ENCODE measurements around the gene ADGRG3. TPM values are rescaled to one million over a fixed set of nuclear protein-coding genes. Genes with fewer than 3 reads are reported as not detected.

Gene ADGRG3
- total and polyA plus RNA-seq, 4 donors: 0.08 to 3.9 (median 0.54) TPM

DNA sequence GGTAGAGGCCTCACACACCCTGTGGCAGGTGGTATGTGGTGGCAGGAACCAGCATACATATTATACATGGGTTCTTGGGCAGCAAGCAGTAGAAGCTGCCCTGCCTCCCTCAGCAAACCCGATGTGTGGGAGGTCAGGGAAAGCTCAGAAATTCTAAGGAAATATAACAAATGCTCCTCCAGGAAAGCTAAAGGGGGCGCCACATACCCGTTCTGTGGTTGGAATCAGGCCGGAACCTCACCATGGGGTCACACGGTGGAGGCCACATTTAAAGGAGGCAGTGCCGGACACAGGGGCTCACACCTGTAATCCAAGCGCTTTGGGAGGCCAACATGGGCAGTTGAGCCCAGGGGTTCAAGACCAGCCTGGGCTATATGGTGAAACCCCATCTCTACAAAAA lies 55.1 kb downstream of the ADGRG3 start:
- Histone ChIP-seq H3K9me3 (ENCODE audit: control insufficient read depth, low read length) (no peaks in the 10 kb centered on the region), H3K36me3 (ENCODE audit: control insufficient read depth in 1 of 2, insufficient read depth in 2 of 2, low read length in 1 of 2) (no peaks in the 10 kb centered on the region), H3K4me3 (ENCODE audit: low read length in 2 of 2) (no peak overlapping the region), H3K4me1 (ENCODE audit: control insufficient read depth in 1 of 2, insufficient read depth in 2 of 2, low read length in 2 of 2) (no peaks in the 10 kb centered on the region), H3K27me3 (ENCODE audit: control insufficient read depth in 1 of 2, insufficient read depth in 2 of 2, low read length in 1 of 2) (no peaks in the 10 kb centered on the region), H3K27ac (ENCODE audit: low read depth in 1 of 2, low read length in 2 of 2) (no peak overlapping the region)
- WGBS, 2 donors: 74 to 80% methylated on average over 7 of the region's 7 CpGs
- intact Hi-C loops (cut with DNase I): loop anchor here in 1 of 2 donors (10.0 kb wide), 1 partner anchor 148 kb away; no protein-coding TSS in a partner anchor
- DNase-seq (peak in 1 of 2 donors; percentile 65), ATAC-seq (ENCODE audit: low FRiP score) (no peak)

DNA sequence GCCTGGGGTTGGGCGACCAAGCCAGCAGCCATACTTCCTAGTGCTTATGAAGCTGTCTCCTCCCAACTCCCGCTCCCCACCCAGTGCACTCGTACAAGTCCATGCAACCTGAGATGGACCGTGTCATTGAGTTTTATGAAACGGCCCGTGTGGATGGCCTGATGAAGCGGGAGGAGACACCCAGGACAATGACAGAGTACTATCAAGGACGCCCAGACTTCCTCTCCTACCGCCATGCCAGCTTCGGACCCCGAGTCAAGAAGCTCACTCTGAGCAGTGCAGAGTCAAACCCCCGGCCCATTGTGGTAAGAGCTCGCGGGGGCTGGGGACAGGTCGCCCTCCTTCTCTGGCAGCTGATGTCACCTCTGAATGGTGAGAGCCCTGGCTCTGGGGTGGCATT lies 56.4 kb downstream of the ADGRG3 start:
- no peaks in the 10 kb centered on the region for H3K9me3 ChIP-seq (ENCODE audit: control insufficient read depth, low read length)
- no peaks in the 10 kb centered on the region for H3K4me1 ChIP-seq (ENCODE audit: control insufficient read depth in 1 of 2, insufficient read depth in 2 of 2, low read length in 2 of 2)
- ATAC-seq (ENCODE audit: low FRiP score): no peak

DNA sequence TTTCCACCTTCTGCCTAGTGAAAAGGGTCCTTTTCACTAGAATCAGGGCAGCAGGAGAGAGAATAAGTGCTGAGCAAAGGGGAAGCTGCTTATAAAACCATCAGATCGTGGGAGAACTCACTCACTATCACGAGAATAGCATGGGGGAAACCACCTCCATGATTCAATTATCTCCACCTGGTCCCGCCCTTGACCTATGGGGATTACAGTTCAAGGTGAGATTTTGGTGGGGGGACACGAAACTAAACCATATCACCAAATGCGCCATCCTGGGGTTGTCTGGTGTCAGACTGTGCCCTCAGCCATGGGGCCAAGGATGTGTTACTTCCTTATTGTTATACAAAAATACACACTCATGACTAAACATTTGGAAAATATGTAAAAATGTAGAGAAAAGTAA lies 57.0 kb downstream of the ADGRG3 start:
- no peaks in the 10 kb centered on the region for H3K9me3 ChIP-seq (ENCODE audit: control insufficient read depth, low read length)
- H3K27me3 ChIP-seq (ENCODE audit: control insufficient read depth in 1 of 2, insufficient read depth in 2 of 2, low read length in 1 of 2): no peaks in the 10 kb centered on the region
- ATAC-seq (ENCODE audit: low FRiP score) (no peak), DNase-seq (peak in 1 of 2 donors; percentile 20)
- no peak overlapping the region for H3K27ac ChIP-seq (ENCODE audit: low read depth in 1 of 2, low read length in 2 of 2)
- no peaks in the 10 kb centered on the region for H3K4me1 ChIP-seq (ENCODE audit: control insufficient read depth in 1 of 2, insufficient read depth in 2 of 2, low read length in 2 of 2)
- no peak overlapping the region for H3K4me3 ChIP-seq (ENCODE audit: low read length in 2 of 2)
- WGBS, 2 donors: 76 to 78% methylated on average over 5 of the region's 5 CpGs
- intact Hi-C loops (cut with DNase I): loop anchor here in 1 of 2 donors (10.0 kb wide), 1 partner anchor 150 kb away; no protein-coding TSS in a partner anchor
- H3K36me3 ChIP-seq (ENCODE audit: control insufficient read depth in 1 of 2, insufficient read depth in 2 of 2, low read length in 1 of 2): no peaks in the 10 kb centered on the region

More for the DNA sequence above, 56.4 kb downstream of the ADGRG3 start:
- WGBS, 2 donors: 83 to 85% methylated on average over 15 of the region's 15 CpGs
- Histone ChIP-seq H3K4me3 (ENCODE audit: low read length in 2 of 2) (no peak overlapping the region), H3K27ac (ENCODE audit: low read depth in 1 of 2, low read length in 2 of 2) (no peak overlapping the region), H3K36me3 (ENCODE audit: control insufficient read depth in 1 of 2, insufficient read depth in 2 of 2, low read length in 1 of 2) (no peaks in the 10 kb centered on the region), H3K27me3 (ENCODE audit: control insufficient read depth in 1 of 2, insufficient read depth in 2 of 2, low read length in 1 of 2) (no peaks in the 10 kb centered on the region)
- intact Hi-C loops (cut with DNase I): loop anchor here in 1 of 2 donors (10.0 kb wide), 1 partner anchor 150 kb away; no protein-coding TSS in a partner anchor
- peak in 1 of 2 donors; percentile 67 for DNase-seq

DNA sequence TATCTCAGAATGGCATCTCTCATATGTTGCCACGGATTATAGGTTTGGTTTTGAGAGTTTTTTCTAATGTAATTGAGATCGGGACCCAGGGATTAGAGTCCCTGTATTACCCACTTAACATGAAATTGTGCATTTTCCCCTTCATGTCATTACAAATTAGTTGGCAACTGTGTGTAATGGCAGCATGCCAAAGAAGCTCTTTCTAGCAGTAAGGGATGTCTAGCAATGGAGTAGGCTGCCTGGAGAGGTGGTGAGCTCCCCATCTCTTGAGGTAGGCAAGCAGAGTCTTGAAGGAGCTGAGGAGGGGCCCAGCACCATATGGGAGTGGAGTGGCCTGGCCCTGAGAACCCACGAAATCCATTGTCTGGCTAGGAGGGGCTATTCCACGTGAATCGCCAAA lies 57.4 kb downstream of the ADGRG3 start:
- Histone ChIP-seq H3K27me3 (ENCODE audit: control insufficient read depth in 1 of 2, insufficient read depth in 2 of 2, low read length in 1 of 2) (no peaks in the 10 kb centered on the region), H3K36me3 (ENCODE audit: control insufficient read depth in 1 of 2, insufficient read depth in 2 of 2, low read length in 1 of 2) (no peaks in the 10 kb centered on the region), H3K9me3 (ENCODE audit: control insufficient read depth, low read length) (no peaks in the 10 kb centered on the region), H3K4me1 (ENCODE audit: control insufficient read depth in 1 of 2, insufficient read depth in 2 of 2, low read length in 2 of 2) (no peaks in the 10 kb centered on the region), H3K27ac (ENCODE audit: low read depth in 1 of 2, low read length in 2 of 2) (no peak overlapping the region), H3K4me3 (ENCODE audit: low read length in 2 of 2) (no peak overlapping the region)
- 73 to 78% methylated on average over 5 of the region's 5 CpGs for WGBS, 2 donors
- intact Hi-C loops (cut with DNase I): loop anchor here in 1 of 2 donors (10.0 kb wide), 1 partner anchor 151 kb away; no protein-coding TSS in a partner anchor
- ATAC-seq (ENCODE audit: low FRiP score) (no peak), DNase-seq (no peak)

DNA sequence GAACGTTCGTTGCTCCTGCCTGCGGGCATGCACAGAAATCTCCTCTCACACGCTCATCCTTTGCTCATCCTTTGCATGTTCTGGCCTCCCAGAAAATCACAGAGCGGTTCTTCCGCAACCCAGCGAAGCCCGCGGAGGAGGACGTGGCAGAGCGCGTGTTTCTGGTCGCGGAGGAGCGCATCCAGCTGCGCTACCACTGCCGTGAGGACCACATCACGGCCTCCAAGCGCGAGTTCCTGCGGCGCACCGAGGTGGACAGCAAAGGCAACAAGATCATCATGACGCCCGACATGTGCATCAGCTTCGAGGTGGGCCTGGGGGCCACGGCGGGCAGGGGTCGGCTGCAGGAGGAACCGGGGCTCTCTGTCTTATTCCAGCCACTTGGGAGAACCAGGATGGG lies 57.9 kb downstream of the ADGRG3 start:
- 90 to 91% methylated on average over 30 of the region's 30 CpGs for WGBS, 2 donors
- H3K27me3 ChIP-seq (ENCODE audit: control insufficient read depth in 1 of 2, insufficient read depth in 2 of 2, low read length in 1 of 2): no peaks in the 10 kb centered on the region
- DNase-seq: peak in 1 of 2 donors; percentile 64
- no peaks in the 10 kb centered on the region for H3K4me1 ChIP-seq (ENCODE audit: control insufficient read depth in 1 of 2, insufficient read depth in 2 of 2, low read length in 2 of 2)
- H3K36me3 ChIP-seq (ENCODE audit: control insufficient read depth in 1 of 2, insufficient read depth in 2 of 2, low read length in 1 of 2): no peaks in the 10 kb centered on the region
- no peaks in the 10 kb centered on the region for H3K9me3 ChIP-seq (ENCODE audit: control insufficient read depth, low read length)
- no peak overlapping the region for H3K4me3 ChIP-seq (ENCODE audit: low read length in 2 of 2)
- no peak overlapping the region for H3K27ac ChIP-seq (ENCODE audit: low read depth in 1 of 2, low read length in 2 of 2)
- no peak for ATAC-seq (ENCODE audit: low FRiP score)
- intact Hi-C loops (cut with DNase I): loop anchor here in 1 of 2 donors (10.0 kb wide), 1 partner anchor 151 kb away; no protein-coding TSS in a partner anchor

DNA sequence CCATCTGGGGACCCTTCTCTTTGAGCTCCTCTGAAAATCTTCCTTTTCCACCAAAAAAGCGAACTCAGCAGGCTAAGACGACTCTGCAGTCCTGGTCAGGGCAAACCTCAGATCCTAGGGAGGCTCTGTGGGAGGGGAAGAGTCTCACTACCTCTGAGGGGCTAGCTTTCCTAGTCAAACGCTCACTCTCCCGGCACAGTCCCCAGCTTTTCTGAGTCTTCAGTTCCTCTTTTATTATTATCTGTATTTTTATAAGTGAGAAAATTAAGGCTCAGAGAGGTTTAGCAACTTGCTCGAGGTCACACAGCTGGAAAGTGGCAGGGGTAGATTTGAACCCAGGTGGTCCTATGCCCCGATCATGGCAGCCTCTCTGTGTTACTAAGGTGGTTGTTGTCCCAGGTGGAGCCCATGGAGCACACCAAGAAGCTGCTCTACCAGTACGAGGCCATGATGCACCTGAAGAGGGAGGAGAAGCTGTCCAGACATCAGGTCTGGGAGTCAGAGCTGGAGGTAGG lies 58.4 kb downstream of the ADGRG3 start:
- Histone ChIP-seq H3K36me3 (ENCODE audit: control insufficient read depth in 1 of 2, insufficient read depth in 2 of 2, low read length in 1 of 2) (no peaks in the 10 kb centered on the region), H3K4me3 (ENCODE audit: low read length in 2 of 2) (no peak overlapping the region), H3K27me3 (ENCODE audit: control insufficient read depth in 1 of 2, insufficient read depth in 2 of 2, low read length in 1 of 2) (no peaks in the 10 kb centered on the region), H3K9me3 (ENCODE audit: control insufficient read depth, low read length) (no peaks in the 10 kb centered on the region), H3K27ac (ENCODE audit: low read depth in 1 of 2, low read length in 2 of 2) (no peak overlapping the region), H3K4me1 (ENCODE audit: control insufficient read depth in 1 of 2, insufficient read depth in 2 of 2, low read length in 2 of 2) (no peaks in the 10 kb centered on the region)
- DNase-seq (peak in 1 of 2 donors; percentile 22), ATAC-seq (ENCODE audit: low FRiP score) (no peak)
- 75 to 85% methylated on average over 7 of the region's 7 CpGs for WGBS, 2 donors
- intact Hi-C loops (cut with DNase I): loop anchor here in 1 of 2 donors (10.0 kb wide), 1 partner anchor 152 kb away; no protein-coding TSS in a partner anchor

DNA sequence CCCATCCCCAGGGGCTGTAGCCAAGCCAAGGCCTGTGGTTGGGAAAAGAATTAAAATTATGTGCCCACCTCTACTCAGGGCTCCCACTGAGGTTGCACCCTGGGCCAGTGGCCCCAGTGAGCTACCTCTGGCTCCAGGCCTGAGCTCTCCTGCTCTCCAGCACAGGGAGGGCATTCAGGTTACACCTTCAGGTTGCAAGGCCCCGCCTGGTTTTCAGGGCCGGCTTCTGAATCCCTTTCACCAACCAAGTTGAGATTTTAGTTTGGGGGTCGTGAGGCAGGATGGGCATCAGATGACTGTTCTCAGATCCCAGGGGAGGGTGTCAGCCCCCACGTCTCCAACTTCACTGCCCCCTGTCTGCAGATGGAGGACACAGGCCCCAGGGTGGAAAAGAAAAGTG lies 59.5 kb downstream of the ADGRG3 start:
- no peak for ATAC-seq (ENCODE audit: low FRiP score)
- Histone ChIP-seq H3K27ac (ENCODE audit: low read depth in 1 of 2, low read length in 2 of 2) (no peak overlapping the region), H3K4me1 (ENCODE audit: control insufficient read depth in 1 of 2, insufficient read depth in 2 of 2, low read length in 2 of 2) (no peaks in the 10 kb centered on the region), H3K4me3 (ENCODE audit: low read length in 2 of 2) (no peak overlapping the region), H3K9me3 (ENCODE audit: control insufficient read depth, low read length) (no peaks in the 10 kb centered on the region), H3K27me3 (ENCODE audit: control insufficient read depth in 1 of 2, insufficient read depth in 2 of 2, low read length in 1 of 2) (no peaks in the 10 kb centered on the region), H3K36me3 (ENCODE audit: control insufficient read depth in 1 of 2, insufficient read depth in 2 of 2, low read length in 1 of 2) (no peaks in the 10 kb centered on the region)
- 63 to 64% methylated on average over 4 of the region's 4 CpGs for WGBS, 2 donors
- DNase-seq: peak in 1 of 2 donors; percentile 7
- intact Hi-C loops (cut with DNase I): loop anchor here in 1 of 2 donors (10.0 kb wide), 1 partner anchor 153 kb away; no protein-coding TSS in a partner anchor

DNA sequence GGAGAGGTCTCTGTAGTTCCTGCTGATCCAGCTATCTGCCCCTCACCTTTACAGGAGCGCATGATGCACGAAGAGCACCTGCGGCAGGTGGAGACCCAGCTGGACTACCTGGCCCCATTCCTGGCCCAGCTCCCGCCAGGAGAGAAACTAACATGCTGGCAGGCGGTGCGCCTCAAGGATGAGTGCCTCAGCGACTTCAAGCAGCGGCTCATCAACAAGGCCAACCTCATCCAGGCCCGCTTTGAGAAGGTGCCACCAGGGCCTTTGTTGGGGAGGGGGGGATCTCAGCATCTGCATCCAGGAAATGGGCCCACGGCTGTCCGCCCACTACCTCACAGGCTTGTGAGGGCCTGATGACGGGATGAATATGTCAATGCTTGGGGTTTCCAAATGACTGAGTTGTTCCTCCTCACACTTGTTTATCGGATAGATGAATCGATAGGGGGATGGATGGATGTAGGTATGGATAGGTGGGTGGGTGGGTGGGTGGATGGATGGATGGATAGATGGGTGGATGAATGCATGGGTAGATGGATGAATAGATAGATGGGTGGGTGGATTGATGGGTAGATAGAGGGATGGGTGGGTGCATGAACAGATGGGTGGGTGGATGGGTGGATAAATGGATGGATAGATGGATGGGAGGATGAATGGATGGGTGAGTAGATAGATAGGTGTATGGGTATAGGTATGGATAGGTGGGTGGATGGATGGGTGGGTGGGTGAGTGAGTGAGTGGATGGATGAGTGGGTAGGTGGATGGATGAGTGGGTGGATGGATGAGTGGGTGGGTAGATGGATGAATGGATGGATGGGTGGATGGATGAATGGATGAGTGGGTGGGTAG lies 60.5 kb downstream of the ADGRG3 start:
- peak in 1 of 2 donors; percentile 49 for DNase-seq
- Histone ChIP-seq H3K4me1 (ENCODE audit: control insufficient read depth in 1 of 2, insufficient read depth in 2 of 2, low read length in 2 of 2) (no peaks in the 10 kb centered on the region), H3K27ac (ENCODE audit: low read depth in 1 of 2, low read length in 2 of 2) (no peak overlapping the region), H3K36me3 (ENCODE audit: control insufficient read depth in 1 of 2, insufficient read depth in 2 of 2, low read length in 1 of 2) (no peaks in the 10 kb centered on the region), H3K4me3 (ENCODE audit: low read length in 2 of 2) (no peak overlapping the region), H3K27me3 (ENCODE audit: control insufficient read depth in 1 of 2, insufficient read depth in 2 of 2, low read length in 1 of 2) (no peaks in the 10 kb centered on the region), H3K9me3 (ENCODE audit: control insufficient read depth, low read length) (no peaks in the 10 kb centered on the region)
- intact Hi-C loops (cut with DNase I): loop anchor here in 1 of 2 donors (10.0 kb wide), 1 partner anchor 154 kb away; no protein-coding TSS in a partner anchor
- no peak for ATAC-seq (ENCODE audit: low FRiP score)
- 95 to 98% methylated on average over 14 of the region's 14 CpGs for WGBS, 2 donors

Measured in aorta (tissue), 5 donors.